Fibroblast of lung (primary cell): ENCODE measurements around the gene STX8. TPM values are rescaled to one million over a fixed set of nuclear protein-coding genes. Genes with fewer than 3 reads are reported as not detected.
A peak's percentile ranks its signal among the peaks of the same experiment; 100 is the strongest.

Source experiments
- DNase-seq, 2 donors: peaks; one replicate each; pipeline versions ENCODE4 v3.0.0 to v3.0.0-alpha.2; 2010; ENCODE audit warnings: low read depth in 2 of 2
- H2AFZ ChIP-seq: 2 replicates; pipeline ENCODE4 v1.5.1; 2012; ENCODE audit warnings: low read length, control low read depth, inconsistent platforms
- H3K27ac ChIP-seq: 2 replicates; pipeline ENCODE4 v1.5.1; 2011; ENCODE audit warnings: low read length, control low read depth; ENCODE audit not compliant: insufficient read depth
- H3K27me3 ChIP-seq: 2 replicates; pipeline ENCODE4 v1.5.1; 2011; ENCODE audit warnings: mild to moderate bottlenecking, low read length; ENCODE audit not compliant: control insufficient read depth, insufficient read depth
- H3K36me3 ChIP-seq: 2 replicates; pipeline ENCODE4 v1.5.1; 2011; ENCODE audit warnings: low read length; ENCODE audit not compliant: control insufficient read depth, insufficient read depth
- H3K4me1 ChIP-seq: 2 replicates; pipeline ENCODE4 v1.5.1; 2011; ENCODE audit warnings: low read length; ENCODE audit not compliant: control insufficient read depth, insufficient read depth; ENCODE audit errors: extremely low read depth
- H3K4me2 ChIP-seq: 2 replicates; pipeline ENCODE4 v1.5.1; 2011; ENCODE audit warnings: low read length, control low read depth; ENCODE audit not compliant: insufficient read depth; ENCODE audit errors: extremely low read depth
- H3K4me3 ChIP-seq, 4 experiments: fragments of 200-600 bp in 1 of 4; sonication (generic) in 1 of 4; replicated peaks in 1 of 4; 2 replicates each; pipeline ENCODE4 v1.5.1; 2011 to 2016; ENCODE audit warnings: low read length in 4 of 4, low read depth in 3 of 4, mild to moderate bottlenecking in 3 of 4, control low read depth in 2 of 4, inconsistent platforms in 1 of 4, mixed read lengths in 1 of 4; ENCODE audit not compliant: insufficient read depth in 1 of 4; ENCODE audit errors: control extremely low read depth in 1 of 4
- H3K79me2 ChIP-seq: 2 replicates; pipeline ENCODE4 v1.5.1; 2012; ENCODE audit warnings: mild to moderate bottlenecking, low read length, inconsistent platforms; ENCODE audit not compliant: control insufficient read depth, insufficient read depth
- H3K9ac ChIP-seq: 2 replicates; pipeline ENCODE4 v1.5.1; 2011; ENCODE audit warnings: mild to moderate bottlenecking, low read length, control low read depth; ENCODE audit not compliant: insufficient read depth
- H3K9me3 ChIP-seq: 2 replicates; pipeline ENCODE4 v1.5.1; 2012; ENCODE audit warnings: low read depth, low read length; ENCODE audit not compliant: control insufficient read depth, insufficient read depth
- H4K20me1 ChIP-seq: 2 replicates; pipeline ENCODE4 v1.5.1; 2011; ENCODE audit warnings: low read length; ENCODE audit not compliant: control insufficient read depth, insufficient read depth; ENCODE audit errors: extremely low read depth
- EZH2 ChIP-seq: IDR thresholded peaks from 2 replicates; pipeline ENCODE4 v1.5.1; 2012; ENCODE audit warnings: low read length, control low read depth, mild to moderate bottlenecking; ENCODE audit errors: missing control alignments
- polyA plus RNA-seq, 2 donors: library from polyadenylated mRNA; depleted of rRNA in 1 of 2; stranded (reverse) in 1 of 2; unstranded in 1 of 2; fragments of >200 nt; gene quantifications; 2 replicates each; pipeline ENCODE4 v1.2.1, GENCODE V29; 2011 to 2012; ENCODE audit warnings: missing spikeins in 1 of 2
- total RNA-seq: library from RNA; depleted of rRNA; stranded (reverse); fragments of >200 nt; gene quantifications from 2 replicates; pipeline ENCODE4 v1.2.1, GENCODE V29; 2014
- TF ChIP-seq, protein P1 (sequence below), 2 donors: IDR thresholded peaks in 1 of 2; conservative IDR thresholded peaks in 1 of 2; 1 replicate in 1 of 2; 2 replicates in 1 of 2; pipeline ENCODE4 v1.5.1; 2011 to 2012; ENCODE audit warnings: low read length in 2 of 2, control low read depth in 1 of 2, inconsistent platforms in 1 of 2, low read depth in 1 of 2, mild to moderate bottlenecking in 1 of 2

Gene STX8
- total and polyA plus RNA-seq, 2 donors (not counting 1 experiment from before 2014, with no cell fraction given), result 84.7 to 128 TPM

DNA sequence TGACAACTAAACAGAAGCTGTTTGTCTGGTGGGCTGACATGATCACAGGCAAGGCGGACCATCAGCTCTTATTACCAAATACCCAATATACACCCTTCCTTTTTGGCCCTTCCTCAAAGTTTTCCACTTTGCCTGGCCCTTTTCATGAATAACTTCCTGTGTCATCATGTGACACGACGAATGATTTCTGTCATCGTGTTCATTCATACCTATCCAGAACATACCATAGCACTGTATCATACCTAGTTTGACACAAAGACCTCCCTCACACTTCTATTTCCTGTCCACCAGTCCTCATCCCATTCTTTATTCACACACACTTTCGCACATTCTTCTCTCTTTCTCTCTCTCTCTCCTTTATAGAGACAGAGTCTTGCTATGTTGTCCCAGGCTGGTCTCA is 131.8 kb downstream of the STX8 start:
- Histone ChIP-seq H2AFZ (no peak overlapping the region), H4K20me1 (no peaks in the 10 kb centered on the region), H3K4me2 (no peak overlapping the region), H3K9ac (no peak overlapping the region), H3K4me3 (no peak overlapping the region), H3K79me2 (no peaks in the 10 kb centered on the region), H3K27me3 (no peaks in the 10 kb centered on the region), H3K27ac (no peak overlapping the region), H3K9me3 (no peaks in the 10 kb centered on the region), H3K36me3 (no peaks in the 10 kb centered on the region), H3K4me1 (no peaks in the 10 kb centered on the region)
- peak in 1 of 2 donors; percentile 19 for DNase-seq
- TF ChIP-seq, protein P1, sequence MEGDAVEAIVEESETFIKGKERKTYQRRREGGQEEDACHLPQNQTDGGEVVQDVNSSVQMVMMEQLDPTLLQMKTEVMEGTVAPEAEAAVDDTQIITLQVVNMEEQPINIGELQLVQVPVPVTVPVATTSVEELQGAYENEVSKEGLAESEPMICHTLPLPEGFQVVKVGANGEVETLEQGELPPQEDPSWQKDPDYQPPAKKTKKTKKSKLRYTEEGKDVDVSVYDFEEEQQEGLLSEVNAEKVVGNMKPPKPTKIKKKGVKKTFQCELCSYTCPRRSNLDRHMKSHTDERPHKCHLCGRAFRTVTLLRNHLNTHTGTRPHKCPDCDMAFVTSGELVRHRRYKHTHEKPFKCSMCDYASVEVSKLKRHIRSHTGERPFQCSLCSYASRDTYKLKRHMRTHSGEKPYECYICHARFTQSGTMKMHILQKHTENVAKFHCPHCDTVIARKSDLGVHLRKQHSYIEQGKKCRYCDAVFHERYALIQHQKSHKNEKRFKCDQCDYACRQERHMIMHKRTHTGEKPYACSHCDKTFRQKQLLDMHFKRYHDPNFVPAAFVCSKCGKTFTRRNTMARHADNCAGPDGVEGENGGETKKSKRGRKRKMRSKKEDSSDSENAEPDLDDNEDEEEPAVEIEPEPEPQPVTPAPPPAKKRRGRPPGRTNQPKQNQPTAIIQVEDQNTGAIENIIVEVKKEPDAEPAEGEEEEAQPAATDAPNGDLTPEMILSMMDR (conservative IDR thresholded peaks at IDR 0.05 in 1 of 2, IDR thresholded peaks at IDR 0.05 in 1 of 2; ENCODE audit: low read depth in 1 of 2, low read length in 2 of 2), result no peak
- TF ChIP-seq EZH2, result no peak

DNA sequence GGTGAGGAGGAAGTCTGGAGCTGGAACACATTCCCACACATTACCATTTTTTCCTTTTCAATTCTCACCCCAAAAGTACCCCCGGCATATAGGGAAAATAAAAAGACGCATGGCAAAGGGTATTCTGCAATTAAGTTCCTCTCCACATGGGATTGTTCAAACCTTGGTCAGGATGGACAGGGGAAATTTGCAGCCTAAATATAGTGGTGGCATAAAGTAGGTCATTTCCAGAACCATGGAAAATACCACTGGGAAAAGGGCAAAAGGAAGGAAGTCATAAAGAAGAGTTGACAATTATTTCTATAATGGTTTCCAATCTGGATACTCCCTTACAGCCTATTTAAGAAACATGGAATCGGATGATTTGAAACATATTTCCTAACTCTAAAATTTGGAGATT is 135.8 kb downstream of the STX8 start:
- no peak overlapping the region for H3K27ac ChIP-seq
- H4K20me1 ChIP-seq, result no peaks in the 10 kb centered on the region
- no peak for TF ChIP-seq EZH2
- TF ChIP-seq, protein P1 (conservative IDR thresholded peaks at IDR 0.05 in 1 of 2, IDR thresholded peaks at IDR 0.05 in 1 of 2; ENCODE audit: low read depth in 1 of 2, low read length in 2 of 2), result no peak
- no peak overlapping the region for H3K4me2 ChIP-seq
- no peak overlapping the region for H3K9ac ChIP-seq
- H3K27me3 ChIP-seq, result no peaks in the 10 kb centered on the region
- no peaks in the 10 kb centered on the region for H3K79me2 ChIP-seq
- H3K36me3 ChIP-seq, result no peaks in the 10 kb centered on the region
- H3K4me1 ChIP-seq, result no peaks in the 10 kb centered on the region
- H3K9me3 ChIP-seq, result no peaks in the 10 kb centered on the region
- no peak for DNase-seq
- H3K4me3 ChIP-seq, result no peak overlapping the region
- no peak overlapping the region for H2AFZ ChIP-seq

DNA sequence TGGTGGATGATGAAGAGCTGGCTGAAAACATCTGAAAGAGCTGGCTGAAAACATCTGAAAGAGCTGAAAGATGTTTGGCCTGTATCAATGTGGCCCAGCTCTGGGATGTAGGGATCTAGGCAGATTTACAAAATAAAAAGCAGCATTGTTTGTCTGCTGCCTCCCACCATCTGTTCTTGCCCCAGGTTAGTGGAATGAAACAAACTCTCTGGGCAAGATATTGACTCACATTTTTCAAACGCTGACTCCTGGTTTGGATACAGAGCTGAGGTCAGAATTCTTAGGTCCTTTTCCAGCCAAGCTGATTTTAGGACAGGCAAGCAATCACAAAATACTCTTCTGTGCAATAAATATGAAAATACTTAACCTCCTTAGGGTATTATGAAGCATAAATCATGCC is 139.0 kb downstream of the STX8 start:
- H3K27ac ChIP-seq, result no peak overlapping the region
- no peaks in the 10 kb centered on the region for H3K9me3 ChIP-seq
- H4K20me1 ChIP-seq, result no peaks in the 10 kb centered on the region
- H3K4me3 ChIP-seq, result no peak overlapping the region
- H3K9ac ChIP-seq, result no peak overlapping the region
- no peaks in the 10 kb centered on the region for H3K36me3 ChIP-seq
- H2AFZ ChIP-seq, result no peak overlapping the region
- peak in 1 of 2 donors; percentile 57 for DNase-seq
- H3K27me3 ChIP-seq, result no peaks in the 10 kb centered on the region
- H3K79me2 ChIP-seq, result no peaks in the 10 kb centered on the region
- TF ChIP-seq, protein P1 (conservative IDR thresholded peaks at IDR 0.05 in 1 of 2, IDR thresholded peaks at IDR 0.05 in 1 of 2; ENCODE audit: low read depth in 1 of 2, low read length in 2 of 2), result no peak
- TF ChIP-seq EZH2, result no peak
- no peak overlapping the region for H3K4me2 ChIP-seq
- H3K4me1 ChIP-seq, result no peaks in the 10 kb centered on the region
